T1000 (cell line): ENCODE measurements around the gene SNX9.

ENCODE experiments used
- DNase-seq: peaks from one replicate; lab custom pipeline; 2025; ENCODE audit warnings: mixed read lengths; lab: John Stamatoyannopoulos, UW

Gene SNX9

DNA sequence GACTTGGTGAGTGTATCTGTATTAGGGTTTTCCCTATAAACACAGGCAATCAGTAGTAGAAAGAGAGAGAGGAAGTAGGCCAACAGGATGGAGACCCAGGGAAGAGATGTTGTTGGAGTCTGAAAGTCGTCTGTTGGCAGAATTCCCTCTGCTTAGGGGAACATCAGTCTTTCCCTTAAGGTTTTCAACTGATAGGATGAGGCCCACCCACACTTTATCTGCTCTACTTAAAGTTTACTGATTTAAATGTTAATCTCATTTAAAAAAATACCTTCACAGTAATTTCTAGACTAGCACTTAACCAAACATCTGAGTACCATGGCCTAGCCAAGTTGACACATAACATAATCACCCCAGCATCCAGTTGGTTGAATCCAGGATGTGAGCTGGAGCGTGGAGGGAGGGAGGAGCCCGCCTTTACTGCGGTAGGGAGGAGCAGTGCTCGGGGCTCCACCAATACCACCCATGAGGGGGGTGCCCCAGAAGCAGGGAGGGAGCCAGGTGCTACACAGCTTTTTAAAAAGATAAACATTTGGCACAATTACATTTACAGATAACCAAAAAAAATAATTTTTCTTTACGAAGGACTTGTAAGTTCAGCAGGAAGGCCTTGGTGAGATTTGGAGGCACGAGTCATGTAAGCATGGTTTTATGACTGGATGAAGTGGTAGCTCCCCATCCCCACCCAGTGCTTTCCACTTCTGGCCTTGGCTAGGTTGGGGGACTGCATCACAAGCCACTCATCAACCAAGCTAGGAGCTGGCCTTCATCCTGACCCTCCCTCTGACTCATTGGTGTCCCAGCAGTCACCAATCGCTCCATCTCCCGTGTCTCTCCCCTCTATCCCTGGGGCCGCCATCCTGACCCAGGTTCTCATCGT lies 18.4 kb upstream of the SNX9 start:
- DNase-seq = no peak

GRCh38 chr6:157806131-157806855 lies 16.8 kb upstream of the SNX9 start:
- no peak for DNase-seq

DNA sequence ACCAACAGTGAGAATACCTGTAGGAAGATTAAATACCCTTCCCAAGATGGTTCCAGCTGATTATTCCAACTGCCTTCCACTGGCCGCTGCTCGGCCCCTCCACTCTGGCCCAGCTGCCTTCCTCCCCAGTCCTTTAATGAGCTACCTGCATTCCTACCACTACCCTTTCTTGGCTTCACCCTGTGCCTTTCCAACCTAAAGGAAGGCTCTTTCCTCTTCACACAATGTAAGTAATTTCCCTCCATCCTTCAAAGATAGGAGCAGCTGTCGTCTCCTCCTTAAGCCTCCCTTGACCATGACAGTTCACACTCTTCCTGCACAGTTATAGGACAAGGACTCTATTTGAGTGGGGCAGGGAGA lies 16.2 kb upstream of the SNX9 start:
- no peak for DNase-seq

DNA sequence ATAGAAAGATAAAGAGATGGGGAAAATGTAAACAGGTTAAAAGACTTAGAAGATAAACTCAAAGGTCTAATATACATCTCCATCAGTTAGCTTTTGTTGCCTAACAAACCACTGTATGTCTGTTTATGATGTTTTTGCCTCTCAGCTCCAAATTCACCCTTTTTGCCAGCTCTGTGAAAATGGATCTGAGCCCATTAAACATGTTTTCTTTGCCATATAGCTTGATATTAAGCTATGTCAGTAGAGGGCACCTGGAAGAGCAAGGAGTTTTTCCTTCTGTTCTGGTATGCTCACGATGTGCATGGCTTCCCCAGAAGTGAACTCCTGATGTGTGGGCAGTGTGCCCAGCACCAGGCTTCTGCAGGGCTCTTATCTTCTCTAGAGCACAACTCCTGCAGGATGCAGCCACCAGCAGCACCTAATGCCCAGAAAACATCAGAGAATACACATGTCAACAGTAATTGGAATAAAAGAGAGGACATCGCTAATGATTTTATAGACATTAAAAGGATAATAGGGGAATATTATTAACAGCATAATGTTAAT lies 14.6 kb upstream of the SNX9 start:
- no peak for DNase-seq

DNA sequence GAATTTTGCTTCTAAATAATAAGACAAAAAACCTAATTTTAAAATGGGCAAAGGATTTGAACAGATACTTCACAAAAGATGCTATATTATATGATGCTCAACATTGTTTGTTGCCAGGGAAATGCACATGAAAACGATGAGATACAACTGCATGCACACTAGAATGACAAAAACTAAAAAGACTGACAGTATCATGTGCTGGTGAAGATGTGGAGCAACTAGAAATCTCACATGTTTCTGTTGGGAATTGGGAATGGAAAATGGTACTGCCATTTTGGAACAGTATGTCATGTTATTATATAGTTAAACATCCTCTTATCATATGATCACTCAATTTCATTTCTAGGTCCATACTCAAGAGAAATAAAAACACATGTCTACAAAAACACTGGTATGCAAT lies 13.4 kb upstream of the SNX9 start:
- no peak for DNase-seq

- no peak for DNase-seq
These were observed 11.9 kb upstream of the SNX9 start for GRCh38 chr6:157811137-157811475.

DNA sequence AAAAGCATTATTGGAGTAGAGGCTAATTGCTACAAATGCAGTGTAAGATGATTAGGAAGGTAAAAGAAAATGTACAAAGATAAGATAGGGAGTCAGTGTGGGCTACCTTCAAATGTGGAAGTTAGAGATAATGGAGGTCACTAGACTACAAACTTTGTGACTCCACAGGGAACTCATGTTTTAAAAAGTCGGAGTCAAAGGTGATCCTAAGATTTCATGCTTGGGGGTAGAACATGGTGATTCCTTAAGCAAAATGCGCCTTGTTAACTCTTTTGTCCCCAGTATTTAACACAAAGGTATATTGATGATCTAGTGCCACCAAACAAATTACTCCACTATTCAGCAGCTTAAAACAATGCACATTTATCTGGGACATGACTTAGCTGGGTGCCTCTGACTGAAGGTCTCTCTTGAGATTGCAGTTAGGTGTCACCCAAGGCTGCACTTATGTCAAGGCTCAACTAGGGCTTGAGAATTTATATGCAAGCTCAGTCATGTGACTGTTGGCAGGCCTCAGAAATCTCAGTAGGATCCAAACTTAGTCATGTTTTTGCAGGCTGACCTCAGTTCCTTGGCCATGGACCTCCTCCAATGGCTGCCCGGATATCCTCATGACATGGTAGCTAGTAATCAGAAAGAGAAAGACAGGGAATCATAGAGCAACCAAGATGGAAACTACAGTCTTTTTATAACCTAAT lies 11.4 kb upstream of the SNX9 start:
- DNase-seq = no peak

GRCh38 chr6:157812425-157813171 lies 10.4 kb upstream of the SNX9 start:
- no peak for DNase-seq

- DNase-seq = no peak
These were observed 9.9 kb upstream of the SNX9 start for GRCh38 chr6:157813191-157813590.

- DNase-seq = no peak
These were observed 9.1 kb upstream of the SNX9 start for GRCh38 chr6:157813750-157814455.

DNA sequence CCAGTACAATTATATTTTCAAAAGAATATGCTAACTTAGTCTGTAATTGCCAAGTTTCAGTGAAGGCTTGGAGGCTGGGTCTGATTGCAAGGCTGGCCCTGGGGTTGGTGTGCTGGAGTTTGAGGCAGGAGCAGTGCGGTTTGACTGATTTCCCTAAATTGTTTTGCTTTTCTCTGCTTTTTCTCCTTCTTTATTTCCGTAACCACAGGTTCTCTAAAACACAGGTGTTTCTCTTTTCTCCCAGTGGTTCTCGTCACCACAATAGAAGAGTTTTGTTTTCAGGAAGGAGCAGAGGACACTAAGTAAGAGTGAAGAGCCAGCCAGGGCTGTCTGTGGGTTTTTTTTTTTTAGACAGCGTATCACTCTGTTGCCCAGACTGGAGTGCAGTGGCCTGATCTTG lies 8.2 kb upstream of the SNX9 start:
- no peak for DNase-seq

DNA sequence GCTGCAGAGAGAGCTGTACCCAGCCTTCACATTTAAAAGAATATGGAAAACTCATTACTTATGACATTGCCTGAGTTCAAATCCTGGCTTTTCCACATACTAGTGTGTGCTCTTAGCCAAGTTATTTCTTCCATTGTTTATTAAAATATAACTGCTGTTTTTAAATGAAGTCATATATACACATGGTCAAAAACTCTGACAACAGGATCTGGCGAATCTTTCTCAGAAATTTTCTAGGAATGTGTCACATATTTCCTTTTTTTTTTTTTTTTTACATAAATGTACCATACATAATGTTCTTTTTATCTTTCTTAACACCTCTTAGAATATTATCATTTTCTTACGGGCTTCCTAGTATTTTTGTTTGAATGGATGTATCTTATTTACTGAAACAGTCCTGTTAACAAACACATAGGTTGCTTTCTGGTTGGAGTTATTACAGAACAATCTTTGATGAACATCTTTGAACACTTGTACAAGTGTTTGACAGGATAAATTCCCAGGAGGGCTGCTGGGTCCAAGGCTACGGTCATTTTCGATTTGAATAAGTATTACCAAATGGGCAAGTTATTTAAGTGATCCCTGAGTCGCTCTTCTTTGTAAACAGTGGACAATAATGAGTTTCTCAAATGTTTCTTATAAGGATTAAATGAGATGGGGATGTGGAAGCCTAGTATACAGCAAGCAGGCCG lies 1.6 kb upstream of the SNX9 start:
- no peak for DNase-seq

GRCh38 chr6:157822245-157823000 lies 623 bp upstream of the SNX9 start:
- no peak for DNase-seq

DNA sequence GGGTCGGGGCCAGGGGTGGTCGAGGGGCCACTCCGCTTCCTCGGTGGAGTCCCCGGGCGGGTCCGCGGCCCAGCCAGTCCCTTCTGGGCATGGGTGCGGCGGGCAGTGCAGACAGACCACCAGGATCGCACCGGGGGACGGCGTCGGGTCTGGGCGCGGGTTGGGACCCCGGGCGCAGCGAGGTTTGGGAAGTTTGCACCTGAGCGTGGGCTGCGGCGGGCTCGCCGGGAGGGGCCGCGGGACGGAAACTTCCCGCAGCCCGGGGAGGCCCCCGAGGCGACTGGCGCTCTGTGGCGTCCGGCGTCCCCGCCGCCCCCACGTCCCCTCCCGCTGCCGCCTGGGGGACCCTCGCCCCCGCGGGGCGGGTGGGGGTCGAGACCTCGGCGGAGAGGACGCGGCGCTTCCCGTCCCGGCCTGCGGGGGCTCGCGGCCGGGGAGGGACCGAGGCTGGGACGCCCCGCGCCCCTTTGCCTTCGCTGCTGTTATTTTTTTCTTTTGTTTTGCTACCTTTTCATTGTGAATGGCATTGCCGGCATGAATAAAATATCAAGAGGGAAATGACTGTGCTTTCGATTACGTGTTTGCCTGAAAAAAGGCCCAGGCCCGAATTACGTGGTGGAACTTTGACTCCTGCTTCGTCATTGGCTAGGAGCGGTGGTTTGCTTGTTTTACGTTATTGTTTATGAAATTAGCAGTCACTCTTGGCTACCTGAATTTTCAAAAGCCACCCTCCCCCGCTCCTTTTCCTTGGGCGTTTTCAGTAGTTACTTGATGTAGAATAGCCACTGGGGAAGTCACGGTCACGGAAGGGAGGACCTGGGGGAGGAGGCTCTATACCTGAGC lies 703 bp downstream of the SNX9 start:
- DNase-seq = no peak

- no peak for DNase-seq
These were observed 2.3 kb downstream of the SNX9 start for GRCh38 chr6:157825243-157825904.

DNA sequence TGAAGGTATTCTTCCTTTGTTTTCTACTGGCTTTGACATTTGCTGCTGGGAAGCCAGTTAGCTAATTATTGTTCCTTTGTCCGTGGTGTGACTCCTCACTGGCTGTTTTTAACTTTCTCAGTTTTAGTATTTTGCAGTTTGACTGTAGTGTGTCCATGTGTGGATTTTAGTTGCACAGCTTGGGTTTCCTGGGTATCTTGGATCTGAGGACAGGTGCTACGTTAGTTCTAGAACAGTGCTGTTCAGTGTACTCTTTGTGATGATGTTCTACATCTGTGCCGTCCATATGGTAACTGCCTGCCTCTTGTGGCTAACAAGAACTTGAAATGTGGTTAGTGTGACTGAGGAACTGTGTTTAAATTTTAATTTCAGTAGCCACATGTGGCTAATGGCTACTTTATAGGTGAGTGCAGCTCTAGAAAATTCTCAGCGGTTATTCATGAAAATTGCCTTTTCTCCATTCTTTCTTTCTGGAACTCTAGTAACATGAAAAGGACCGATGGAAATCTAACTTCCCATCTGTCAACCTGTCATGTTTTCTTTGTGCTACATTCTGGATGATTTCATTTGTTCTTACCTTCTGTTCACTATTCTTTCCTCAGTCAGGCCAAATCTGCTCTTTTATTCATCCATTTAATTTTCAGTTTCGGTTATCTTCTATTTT lies 7.4 kb downstream of the SNX9 start:
- DNase-seq = no peak

DNA sequence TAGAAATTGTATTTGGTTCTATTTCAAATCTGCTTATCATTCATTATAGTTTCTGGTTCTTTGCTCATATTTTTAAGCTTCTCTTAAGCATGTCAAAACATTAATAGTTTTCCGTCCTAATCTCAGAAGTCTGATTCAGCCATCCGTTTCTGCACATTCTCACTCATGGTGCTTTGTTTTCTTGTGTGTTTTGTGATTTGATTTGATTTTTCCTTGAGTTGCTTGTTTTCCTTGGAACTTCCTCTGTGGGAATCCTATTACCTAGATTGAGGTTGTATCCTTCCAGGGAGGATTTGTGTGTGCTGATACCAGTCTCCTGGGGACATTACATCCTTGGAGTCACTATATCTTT lies 7.9 kb downstream of the SNX9 start:
- DNase-seq = no peak
